Mononuclear cell (primary cell): Measurements from ENCODE around the gene PBX4. TPM values are rescaled to one million over a fixed set of nuclear protein-coding genes. Genes with fewer than 3 reads are reported as not detected.

Experiments used
- H3K27me3 ChIP-seq: 2 replicates; pipeline ENCODE4 v1.6.0; 2011; ENCODE audit warnings: low read length, control low read depth; ENCODE audit not compliant: insufficient read depth
- H3K4me1 ChIP-seq: 2 replicates; pipeline ENCODE4 v1.5.1; 2011; ENCODE audit warnings: mild to moderate bottlenecking, low read length, control low read depth; ENCODE audit not compliant: insufficient read depth
- H3K4me3 ChIP-seq: 2 replicates; pipeline ENCODE4 v1.5.1; 2011; ENCODE audit warnings: mild to moderate bottlenecking, low read length, moderate library complexity
- H3K9me3 ChIP-seq: 2 replicates; pipeline ENCODE4 v1.5.1; 2011; ENCODE audit warnings: low read depth, mild to moderate bottlenecking, control low read depth, low read length
- total RNA-seq: library from RNA; depleted of rRNA; stranded (reverse); fragments of >200 nt; gene quantifications from one replicate; pipeline ENCODE4 v1.2.3, GENCODE V29; 2012

The PBX4 gene
- total RNA-seq, 1 donor: 12.7 TPM

DNA sequence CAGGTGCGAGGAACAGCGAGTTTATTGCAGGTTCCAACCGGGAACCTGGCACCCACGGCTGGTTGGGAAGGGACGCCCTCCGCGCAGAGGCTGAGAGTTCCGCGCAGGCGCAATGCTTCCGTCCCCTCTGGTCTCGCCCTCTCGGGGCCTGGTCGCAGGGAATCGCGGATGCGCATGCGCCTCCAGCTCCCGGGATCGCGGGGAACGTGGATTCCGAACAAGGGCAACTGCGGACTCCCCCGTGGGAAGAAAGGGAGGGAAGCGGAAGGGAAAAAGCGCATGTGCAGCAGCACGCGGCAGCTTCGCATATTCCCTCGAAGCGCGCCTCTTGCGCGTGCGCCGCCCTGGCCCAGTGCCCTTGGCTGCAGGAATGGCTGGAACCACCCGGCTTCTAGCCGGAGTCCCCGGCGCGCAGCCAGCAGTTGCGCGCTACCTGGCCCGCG is 104.3 kb downstream of the PBX4 start:
- Histone ChIP-seq H3K27me3 (no peaks in the 10 kb centered on the region), H3K4me1 (peaks cover 26% of the 10 kb centered on the region), H3K9me3 (no peaks in the 10 kb centered on the region), H3K4me3 (no peak overlapping the region)

DNA sequence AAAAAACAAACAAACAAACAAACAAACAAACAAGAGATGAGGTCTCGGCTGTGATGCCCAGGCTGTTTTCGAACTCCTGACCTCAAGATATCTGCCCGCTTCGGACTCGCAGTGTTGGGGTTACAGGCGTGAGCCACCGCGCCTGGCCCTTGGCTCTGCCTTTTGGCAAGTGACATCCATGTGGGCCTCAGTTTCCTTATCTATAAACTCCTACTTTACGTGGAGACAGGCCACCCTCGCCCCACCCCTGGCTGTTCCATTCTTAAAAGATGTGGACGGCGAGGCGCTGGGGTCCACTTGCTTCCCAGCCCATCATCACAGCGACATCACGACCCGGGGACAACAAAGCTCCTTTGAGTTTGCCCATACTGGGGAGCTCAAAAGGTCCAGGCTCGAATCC is 104.8 kb downstream of the PBX4 start:
- Histone ChIP-seq H3K9me3 (no peaks in the 10 kb centered on the region), H3K4me3 (no peak overlapping the region), H3K27me3 (no peaks in the 10 kb centered on the region), H3K4me1 (peaks cover 25% of the 10 kb centered on the region)

Other genes starting within 250 kb of the PBX4 start
- gene GATAD2A, start 213.0 kb downstream of the PBX4 start, total RNA-seq: 66.5 TPM
- 6.3 TPM for gene TSSK6, start 103.1 kb downstream of the PBX4 start, total RNA-seq
- gene NDUFA13, start 102.5 kb downstream of the PBX4 start, total RNA-seq: 68.8 TPM
- gene YJEFN3, start 89.8 kb downstream of the PBX4 start, total RNA-seq: 0.10 TPM
- gene CILP2, start 80.4 kb downstream of the PBX4 start, total RNA-seq: 0.31 TPM
- 21.9 TPM for gene LPAR2, start 9.5 kb upstream of the PBX4 start, total RNA-seq
- 48.6 TPM for gene GMIP, start 25.0 kb upstream of the PBX4 start, total RNA-seq
- 78.2 TPM for gene ATP13A1, start 45.0 kb upstream of the PBX4 start, total RNA-seq
- gene ZNF101, start 50.2 kb upstream of the PBX4 start, total RNA-seq: 94.2 TPM
- 68.2 TPM for gene ZNF14, start 114.4 kb upstream of the PBX4 start, total RNA-seq
- 71.5 TPM for gene ZNF506, start 203.1 kb upstream of the PBX4 start, total RNA-seq
- gene ZNF253, start 247.2 kb upstream of the PBX4 start, total RNA-seq: 6.6 TPM